HG03432 (cell line): ENCODE data around the gene TTC9.
A peak's percentile ranks its signal among the peaks of the same experiment; 100 is the strongest.

ENCODE experiments used
- ATAC-seq: cut with Tn5 transposase; IDR thresholded peaks from one replicate; pipeline ENCODE4 v1.9.1; 2021; ENCODE audit warnings: mild to moderate bottlenecking, moderate library complexity; ENCODE audit not compliant: unreplicated experiment

Gene TTC9

DNA sequence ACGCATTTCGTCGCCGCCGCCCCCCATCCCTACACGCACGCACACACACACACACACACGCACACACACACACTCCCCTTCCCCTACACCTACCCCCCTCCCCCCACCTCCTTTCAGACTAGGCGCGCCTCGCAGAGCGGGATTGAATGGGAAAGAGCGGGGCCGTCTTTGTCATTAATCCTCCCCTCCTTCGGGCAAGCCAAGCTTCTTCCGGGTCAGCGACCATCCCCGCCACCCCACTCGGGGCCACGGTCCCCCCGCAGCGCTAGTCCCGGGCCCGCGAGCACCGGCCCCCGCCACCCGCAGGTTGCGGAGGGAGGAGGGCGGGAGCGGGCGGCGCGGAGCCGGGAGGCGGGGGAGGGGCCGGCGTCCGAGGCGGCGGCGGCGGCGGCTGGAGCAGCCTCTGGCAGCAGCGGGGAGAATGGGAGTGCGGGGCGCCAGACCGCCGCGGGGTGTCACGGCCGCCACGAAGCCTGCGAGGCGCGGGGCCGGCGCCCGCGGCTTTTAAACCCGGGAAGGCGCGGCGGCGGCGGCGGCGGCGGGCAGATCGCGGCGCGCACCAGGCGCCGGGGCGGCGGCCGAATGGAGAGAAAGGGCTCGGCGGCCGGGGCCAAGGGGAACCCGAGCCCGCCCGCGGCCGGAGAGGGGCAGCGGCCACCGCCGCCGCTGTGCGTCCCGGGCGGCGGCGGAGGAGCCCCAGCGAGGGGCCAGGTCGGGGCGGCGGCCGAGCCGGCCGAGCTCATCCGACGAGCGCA lies at the start of gene TTC9:
Gene TTC9 (plus strand): TSS at position 369 of the 755 bp plus-strand sequence. CDS start 214 bp downstream, at position 583.
- no peak for ATAC-seq

DNA sequence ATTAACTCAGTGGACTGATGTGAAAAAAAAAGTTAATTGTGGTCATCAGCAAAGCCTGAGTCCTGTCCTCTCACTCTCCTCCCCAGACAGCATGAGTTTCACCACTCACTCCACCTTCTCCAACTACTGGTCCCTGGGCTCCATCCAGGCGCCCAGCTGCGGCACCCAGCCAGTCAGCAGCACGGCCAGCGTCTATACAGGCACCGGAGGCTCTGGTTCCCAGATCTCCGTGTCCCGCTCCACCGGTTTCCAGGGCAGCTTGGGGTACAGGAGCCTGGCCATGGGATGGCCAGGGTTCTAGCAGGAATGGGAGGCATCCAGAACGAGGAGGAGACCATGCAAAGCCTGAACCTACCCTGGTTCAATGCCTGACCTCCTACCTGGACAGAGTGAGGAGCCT lies 47.3 kb upstream of the TTC9 start:
- no peak for ATAC-seq

DNA sequence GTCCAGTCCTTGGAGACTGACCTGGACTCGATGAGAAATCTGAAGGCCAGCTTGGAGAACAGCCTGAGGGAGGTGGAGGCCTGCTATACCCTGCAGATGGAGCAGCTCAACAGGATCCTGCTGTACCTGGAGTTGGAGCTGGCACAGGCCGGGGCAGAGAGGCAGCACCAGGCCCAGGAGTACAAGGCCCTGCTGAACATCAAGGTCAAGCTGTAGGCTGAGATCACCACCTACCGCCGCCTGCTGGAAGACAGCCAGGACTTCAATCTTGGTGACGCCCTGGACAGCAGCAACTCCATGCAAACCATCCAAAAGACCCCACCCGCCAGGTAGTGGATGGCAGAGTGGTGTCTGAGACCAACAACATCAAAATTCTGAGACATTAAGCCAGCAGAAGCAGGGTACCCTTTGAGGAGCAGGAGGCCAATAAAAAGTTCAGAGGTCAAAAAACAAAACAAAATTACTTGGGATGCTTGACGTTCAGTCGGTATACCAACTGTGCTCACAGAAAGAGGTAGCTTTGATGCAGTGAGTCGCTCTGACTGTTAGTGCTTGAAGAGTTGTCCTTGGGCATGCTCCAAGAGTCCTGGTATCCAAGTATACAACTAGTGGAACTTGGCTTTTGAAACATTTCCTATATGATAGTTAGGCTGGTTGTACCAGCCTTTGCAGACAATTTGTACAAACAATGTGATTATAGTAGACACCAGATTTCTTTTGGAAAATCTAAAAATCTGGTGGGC lies 46.1 kb upstream of the TTC9 start:
- ATAC-seq: no peak

DNA sequence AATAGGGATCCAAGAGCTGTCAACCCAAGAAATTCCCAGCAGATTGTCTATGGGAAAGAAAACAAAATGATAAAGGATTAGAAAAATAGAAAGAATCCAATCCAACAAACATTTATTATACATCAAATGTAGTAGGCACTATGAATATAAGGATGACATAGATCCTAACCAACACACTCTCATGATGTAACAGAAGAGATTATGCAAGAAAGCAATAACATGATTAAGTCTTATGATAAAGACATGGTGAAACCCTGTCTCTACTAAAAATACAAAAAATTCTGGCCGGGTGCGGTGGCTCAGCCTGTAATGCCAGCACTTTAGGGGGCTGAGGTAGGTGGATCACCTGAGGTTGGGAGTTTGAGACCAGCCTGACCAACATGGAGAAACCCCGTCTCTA lies 44.0 kb upstream of the TTC9 start:
- no peak for ATAC-seq

DNA sequence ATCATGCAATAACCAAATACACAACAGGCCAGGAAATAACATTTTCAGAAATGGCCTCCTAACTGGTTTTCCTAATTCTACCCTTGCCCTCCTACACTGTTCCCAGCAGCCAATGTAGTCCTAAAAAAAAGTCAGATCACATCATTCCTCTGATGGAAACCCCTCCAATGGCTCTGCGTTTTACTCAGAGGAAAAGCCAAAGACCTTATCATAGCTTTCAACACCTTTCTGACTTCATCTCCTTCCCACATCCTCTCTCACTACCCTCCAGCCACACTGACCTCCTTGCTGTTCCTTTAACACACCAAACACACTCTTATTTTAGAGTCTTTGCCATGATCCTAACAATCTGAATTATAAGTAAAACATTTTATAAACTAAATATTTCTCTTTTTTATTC lies 42.4 kb upstream of the TTC9 start:
- ATAC-seq: no peak

DNA sequence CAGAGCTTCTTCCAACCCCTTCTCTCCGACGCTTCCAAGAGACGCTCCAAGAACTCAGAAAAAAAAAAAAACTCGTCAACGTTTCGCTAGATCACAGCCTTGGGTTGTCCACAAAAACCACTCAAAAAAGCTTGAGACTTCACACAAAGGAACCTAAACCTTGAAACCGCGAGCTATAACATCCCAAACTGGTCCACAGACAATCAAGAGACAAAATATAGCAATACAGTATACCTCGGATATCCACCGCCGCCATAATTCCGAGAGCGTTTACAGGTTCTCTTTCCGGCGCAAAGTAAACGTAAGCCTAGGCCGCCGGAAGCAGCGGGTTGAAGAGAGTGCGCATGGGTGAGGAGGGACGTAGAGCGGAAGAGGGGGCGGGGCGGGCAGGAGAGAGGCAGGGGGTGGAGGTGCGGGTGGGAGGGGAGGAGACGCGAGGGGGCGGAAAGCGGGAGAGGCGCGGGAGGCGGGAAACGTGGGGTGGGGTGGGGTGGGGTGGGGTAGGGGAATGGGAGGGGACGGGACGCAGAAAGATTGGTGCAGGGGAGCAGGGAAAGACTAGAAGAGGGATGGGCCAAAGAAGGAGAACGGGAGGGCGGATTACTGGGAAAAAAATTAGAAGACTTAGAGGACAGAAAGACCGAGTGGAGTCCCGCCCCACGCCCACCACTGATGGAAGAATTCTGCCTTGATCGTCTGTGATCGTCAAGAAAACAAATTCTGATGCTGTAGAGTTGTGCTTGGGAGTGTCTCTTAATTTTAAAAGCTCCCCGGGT lies 41.1 kb upstream of the TTC9 start, which contains the start of gene MED6:
Gene MED6 (minus strand): TSS at position 274 of the 776 bp plus-strand sequence. CDS start 18 bp downstream, at position 256.
- ATAC-seq: peak; percentile 83

DNA sequence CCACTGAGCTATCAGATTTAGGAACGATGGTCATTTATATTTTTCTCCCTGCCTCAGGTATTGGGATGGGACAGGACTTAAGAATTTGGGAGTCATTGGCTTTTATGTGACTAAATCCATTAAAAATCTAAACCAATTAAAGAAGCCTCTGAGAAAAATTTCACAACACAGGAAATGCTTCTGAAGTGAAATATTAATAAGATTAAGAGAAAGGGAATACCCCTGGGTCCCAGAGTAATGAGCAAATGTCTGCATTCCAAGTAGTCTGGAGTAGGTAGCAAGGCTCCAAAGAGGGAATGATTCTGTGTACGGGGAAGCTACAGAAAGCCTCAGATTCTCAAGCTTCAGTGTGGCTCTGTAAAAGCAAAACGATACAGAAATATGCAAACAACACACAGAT lies 40.6 kb upstream of the TTC9 start:
- no peak for ATAC-seq

DNA sequence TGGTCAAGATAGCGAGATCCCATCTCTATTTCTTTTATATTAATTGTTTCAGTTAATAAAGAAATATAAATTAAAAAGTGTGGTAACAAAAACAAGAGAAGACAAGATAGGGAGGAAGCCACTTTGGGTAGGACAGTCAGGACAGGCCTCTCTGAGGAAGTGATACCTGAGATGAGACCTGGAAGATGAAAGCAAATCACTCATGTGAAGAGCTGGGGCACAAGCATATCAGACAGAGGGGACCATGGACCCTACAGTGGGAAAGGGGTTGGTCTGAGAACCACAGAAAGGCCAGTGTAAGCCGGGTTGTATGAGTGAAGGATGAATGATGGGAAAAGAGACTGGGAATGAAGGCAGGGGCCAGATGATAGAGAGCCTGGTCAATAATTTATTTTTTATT lies 39.5 kb upstream of the TTC9 start:
- peak; percentile 51 for ATAC-seq

DNA sequence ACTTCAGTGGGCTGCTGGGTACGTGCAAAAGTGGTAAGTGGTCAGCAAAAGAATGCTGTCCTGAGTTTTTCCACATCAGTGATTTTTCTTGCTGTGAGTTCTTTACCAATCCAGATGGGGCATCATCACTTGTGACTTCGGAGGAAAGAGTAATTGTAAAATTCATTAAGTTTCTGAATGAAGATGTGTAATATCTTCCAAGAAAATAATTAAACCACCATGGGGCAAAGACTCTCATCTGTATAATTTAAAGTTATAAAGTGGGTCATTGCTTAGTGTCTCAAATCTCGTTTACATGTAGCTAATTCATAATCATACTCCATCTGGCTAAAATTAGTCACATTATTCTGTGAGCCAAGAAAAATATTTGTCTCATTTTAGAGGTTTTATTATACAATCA lies 30.5 kb upstream of the TTC9 start:
- no peak for ATAC-seq

DNA sequence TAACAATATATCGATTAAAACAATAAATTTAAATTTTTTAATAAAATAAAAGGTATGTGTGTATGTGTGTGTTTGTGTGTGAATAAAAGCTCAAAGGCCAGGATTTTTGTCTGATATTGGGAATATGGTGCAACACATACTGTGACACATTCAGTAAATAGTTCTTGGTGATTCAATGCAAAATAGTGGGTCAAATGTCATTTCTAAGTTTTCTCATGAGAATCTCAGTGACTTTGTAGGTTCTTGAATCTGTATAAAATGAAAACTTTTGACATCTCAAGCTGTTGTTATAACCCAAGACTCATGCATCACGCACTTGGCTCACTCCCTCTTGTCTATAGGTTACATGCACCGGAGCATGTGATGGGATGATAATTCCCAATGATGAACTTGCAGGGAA lies 25.1 kb upstream of the TTC9 start:
- ATAC-seq: no peak

DNA sequence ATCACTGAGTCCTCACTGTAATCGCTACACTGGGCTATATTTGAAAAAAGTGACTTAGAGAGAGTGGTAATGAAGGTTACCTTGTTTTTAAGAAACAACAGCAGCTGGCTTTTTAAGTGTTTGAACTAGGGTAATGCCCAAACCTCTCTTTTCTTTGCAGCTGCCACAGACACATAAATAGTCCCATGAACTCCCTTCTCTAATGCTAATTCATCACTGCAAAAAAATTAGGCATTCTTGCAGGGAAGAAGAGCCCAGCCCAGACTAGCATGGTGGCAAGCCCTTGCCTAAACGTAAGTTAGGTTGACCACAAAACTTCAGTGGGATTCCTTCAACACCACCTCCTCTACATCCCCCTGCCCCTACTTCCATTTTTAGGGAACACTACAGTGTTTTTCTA lies 23.4 kb upstream of the TTC9 start:
- ATAC-seq: no peak

DNA sequence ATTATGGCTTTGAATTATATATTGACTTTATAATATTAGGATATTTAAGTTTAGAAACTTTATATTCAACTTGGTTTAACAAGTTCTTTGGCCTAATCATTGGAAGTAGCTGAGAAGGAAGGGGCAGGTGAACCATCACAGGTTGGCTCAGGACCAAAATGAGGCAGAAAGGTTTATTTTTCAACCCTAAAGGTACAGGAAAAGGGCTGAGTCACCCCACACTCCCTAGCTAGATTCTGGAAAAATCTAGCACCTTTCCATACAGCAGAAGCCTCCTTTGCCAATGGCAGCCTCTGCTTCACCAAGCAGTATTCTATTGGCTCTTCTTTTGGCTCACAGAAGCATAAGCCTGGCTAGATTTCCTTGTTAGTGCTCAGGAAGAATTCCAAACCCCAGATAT lies 22.0 kb upstream of the TTC9 start:
- ATAC-seq: no peak

DNA sequence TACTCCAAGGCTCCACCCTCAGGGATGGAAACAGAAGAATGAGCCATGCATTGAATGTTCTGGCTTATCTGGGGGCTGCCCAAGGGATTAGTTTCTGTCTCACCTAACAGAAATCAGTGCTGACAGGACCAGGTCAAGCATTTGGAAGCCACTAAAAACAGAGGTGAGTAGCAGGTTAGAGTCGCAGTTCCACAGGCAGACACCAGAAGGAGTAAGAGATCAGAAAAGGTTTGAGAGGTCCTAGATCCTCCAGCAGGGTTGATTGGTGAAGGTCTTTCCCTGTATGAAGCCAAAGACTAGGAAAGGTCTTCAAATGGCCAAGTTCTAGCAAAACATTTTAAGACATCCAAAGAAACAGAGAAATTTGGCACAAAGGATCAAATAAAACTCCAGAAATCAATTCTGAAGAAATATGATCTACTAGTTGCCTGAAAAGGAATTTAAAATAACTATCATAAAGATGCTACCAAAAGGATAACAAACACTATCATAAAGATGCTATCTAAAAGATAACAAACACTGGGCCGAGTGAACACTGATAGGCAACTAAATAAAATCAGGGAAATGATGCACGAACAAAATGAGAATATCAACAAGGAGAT lies 19.5 kb upstream of the TTC9 start:
- peak; percentile 43 for ATAC-seq

DNA sequence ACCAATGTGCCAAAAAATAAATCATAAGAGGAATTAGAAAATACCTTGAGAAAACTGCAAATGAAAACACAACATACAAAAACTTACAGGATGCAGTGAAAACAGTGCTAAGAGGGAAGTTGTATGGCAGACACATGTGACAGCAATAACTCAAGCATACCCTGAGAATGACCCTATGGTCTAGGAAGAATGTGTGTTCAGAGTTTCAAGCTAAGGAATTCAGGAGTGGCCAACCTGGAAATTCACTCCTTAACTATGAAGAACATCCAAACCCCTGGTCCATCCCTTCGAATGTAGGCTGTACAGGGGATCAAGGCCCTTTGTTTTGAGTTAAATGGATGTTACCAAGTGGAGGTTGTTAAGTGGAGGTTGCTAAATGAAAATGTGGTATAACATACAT lies 16.7 kb upstream of the TTC9 start:
- ATAC-seq: no peak

DNA sequence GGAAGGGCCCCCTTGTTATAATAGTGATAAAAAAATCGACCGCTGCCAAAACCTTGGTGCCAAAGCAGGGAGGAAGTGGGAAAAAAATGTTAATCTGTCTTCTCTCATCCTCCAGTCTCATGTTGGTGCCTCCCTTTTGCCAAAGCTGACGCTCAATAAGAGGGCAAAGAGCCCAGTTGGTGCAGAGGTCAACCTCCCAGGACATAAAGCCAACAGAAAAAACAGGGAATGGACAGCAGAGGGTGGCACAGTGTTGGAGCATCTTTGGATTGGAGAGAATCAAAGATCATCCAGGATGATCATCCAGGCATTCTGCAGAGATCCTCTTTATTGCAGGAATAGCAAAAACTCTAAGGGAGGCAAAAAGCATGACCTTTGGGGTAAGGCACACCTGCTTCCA lies 9.8 kb upstream of the TTC9 start:
- no peak for ATAC-seq

DNA sequence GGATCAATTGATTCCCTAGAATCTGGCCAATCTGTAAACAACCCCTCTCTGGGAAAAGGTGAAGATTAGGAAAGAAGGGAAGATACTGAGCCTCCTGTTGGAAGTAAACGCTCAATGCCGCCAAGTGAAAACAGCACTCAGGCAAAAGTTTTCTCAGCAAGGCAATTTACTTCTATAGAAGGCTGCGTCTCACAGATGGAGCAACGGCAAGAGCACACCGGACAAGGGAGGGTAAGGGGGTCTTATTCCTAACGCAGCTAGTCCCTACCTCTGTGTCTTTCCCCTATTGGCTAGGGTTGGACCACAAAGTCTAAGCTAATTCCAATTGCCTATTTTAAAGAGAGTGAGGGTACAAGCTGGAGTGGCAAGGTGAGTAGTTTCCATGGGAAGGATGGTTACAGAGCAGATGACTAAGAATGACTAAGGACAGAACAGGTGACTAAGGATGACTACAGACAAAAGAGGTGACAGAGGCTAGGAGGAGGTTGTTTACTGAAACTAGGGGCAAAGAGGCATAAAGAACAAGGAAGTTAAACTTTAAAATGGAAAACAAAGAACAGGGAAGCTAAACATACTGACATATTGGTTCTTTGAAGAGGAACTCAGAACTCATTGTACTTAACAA lies 5.6 kb upstream of the TTC9 start:
- no peak for ATAC-seq

DNA sequence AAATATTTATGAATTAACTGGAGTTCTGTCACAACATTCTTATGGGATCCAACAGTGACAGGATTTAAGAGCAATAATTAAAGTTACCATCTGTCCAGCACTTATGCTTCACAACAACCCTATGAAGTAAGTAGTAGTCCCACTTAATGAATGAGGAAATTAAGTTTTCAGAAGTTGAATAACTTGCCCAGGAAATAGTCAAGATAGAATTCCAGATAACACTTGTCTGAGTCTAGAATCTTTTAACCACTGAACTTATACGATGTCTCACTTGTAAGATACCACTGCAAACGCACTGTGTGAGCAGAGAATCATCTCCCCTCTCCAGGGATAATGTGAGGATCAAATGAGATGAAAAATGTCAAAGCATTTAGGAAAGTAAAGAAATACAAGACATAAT lies 3.3 kb upstream of the TTC9 start:
- no peak for ATAC-seq

DNA sequence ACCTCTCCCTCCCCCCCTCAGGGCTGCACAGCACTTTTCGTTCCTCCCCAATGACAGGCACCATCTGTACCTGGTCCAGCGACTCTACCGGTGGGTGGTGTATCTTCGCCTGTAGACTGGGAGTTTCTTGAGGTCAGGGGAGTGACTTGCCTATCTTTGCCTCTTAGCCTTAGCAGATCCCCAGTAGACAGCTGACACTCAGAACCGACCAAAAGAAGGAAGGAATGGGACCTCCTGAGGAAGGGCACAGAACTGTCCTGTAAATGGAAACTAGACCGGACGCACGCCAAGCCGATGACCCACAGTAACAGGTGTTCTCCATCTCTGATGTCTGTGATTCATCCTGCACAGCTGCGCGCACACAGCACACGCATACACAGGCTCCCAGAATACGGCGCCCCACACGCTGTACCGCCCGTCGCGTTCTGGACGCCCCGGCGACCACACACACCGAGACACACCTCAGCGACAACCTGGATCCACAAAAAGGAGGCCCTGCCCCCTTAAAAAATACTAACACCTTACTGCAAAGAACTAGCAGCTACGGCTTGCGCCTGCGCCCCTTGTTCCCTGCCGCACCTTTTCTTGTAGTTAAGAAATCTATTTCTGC lies 673 bp upstream of the TTC9 start:
- peak; percentile 77 for ATAC-seq

DNA sequence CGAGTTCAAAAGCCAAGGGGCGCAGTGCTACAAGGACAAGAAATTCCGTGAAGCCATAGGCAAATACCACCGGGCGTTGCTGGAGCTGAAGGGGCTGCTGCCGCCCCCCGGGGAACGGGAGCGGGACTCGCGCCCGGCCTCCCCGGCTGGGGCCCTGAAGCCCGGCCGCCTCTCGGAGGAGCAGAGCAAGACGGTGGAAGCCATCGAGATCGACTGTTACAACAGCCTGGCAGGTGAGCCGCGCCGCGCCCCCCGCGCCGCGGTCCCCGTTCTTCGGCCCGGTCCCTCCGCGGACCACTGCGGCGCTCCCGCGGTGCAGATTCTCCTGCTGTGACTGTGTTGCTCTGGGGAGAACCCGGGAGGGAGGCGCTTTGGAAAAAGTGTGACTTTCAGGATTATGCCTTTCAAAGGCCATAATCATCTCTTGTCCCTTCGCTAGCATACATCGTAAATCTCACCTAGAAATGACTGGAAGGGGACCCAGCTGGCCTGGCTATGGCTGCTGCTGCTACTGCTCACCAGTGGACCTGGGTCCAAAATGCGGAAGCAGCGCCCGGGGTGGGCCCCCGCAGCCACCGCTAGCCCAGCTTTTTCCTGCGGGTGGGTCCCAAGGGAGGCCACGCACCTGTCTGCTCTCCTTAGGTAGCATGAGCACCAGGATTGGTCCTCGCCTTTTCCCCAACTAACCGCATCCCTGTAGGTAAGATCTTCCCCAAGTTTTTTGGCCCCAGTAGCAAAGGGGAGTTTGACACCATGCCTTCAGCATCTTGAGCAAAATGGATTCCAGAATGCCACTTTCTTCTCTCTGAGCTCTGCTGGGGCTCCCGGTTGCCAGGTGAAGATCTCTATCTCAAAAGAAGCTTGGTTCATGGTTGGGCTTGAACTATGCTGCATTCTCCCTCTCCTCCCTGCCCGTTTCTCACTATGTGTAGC lies 853 bp downstream of the TTC9 start:
- ATAC-seq: no peak
